GM18508 (cell line): ENCODE data around the gene CYP3A4.
"Not testable (repeated sequence)": the region's sequence is repeated elsewhere in the genome, so short reads cannot be mapped to it uniquely, and the experiment has no call there.

ENCODE experiments used
- ATAC-seq: cut with Tn5 transposase; IDR thresholded peaks from one replicate; pipeline ENCODE4 v1.9.1; 2021; ENCODE audit warnings: moderate number of reproducible peaks; ENCODE audit not compliant: insufficient read depth, unreplicated experiment

Gene CYP3A4

GRCh38 chr7:99730238-99730810 is 53.7 kb downstream of the CYP3A4 start:
- no peak for ATAC-seq

GRCh38 chr7:99729486-99730237 is 54.3 kb downstream of the CYP3A4 start:
- ATAC-seq, result no peak

GRCh38 chr7:99728615-99729014 is 55.4 kb downstream of the CYP3A4 start:
- ATAC-seq, result no peak

GRCh38 chr7:99723201-99723600 is 60.8 kb downstream of the CYP3A4 start:
- ATAC-seq, result not testable (repeated sequence)

GRCh38 chr7:99720800-99721595 is 63.0 kb downstream of the CYP3A4 start:
- ATAC-seq, result no peak

GRCh38 chr7:99719996-99720769 is 63.8 kb downstream of the CYP3A4 start:
- no peak for ATAC-seq

GRCh38 chr7:99713995-99714570 is 69.9 kb downstream of the CYP3A4 start:
- no peak for ATAC-seq

GRCh38 chr7:99709838-99710578 is 74.0 kb downstream of the CYP3A4 start:
- no peak for ATAC-seq

- ATAC-seq, result no peak
Observed at GRCh38 chr7:99709260-99709659, 74.7 kb downstream of the CYP3A4 start.

GRCh38 chr7:99707096-99707495 is 76.9 kb downstream of the CYP3A4 start:
- ATAC-seq, result no peak
